Fibroblast of villous mesenchyme (primary cell): ENCODE measurements around the gene HPCAL1. TPM values are rescaled to one million over a fixed set of nuclear protein-coding genes. Genes with fewer than 3 reads are reported as not detected.
"Not testable (repeated sequence)": the region's sequence is repeated elsewhere in the genome, so short reads cannot be mapped to it uniquely, and the experiment has no call there.

Source experiments
- DNase-seq: peaks from one replicate; pipeline ENCODE4 v3.0.0-alpha.2; 2010; ENCODE audit warnings: low read depth
- H3K4me3 ChIP-seq: 2 replicates; pipeline ENCODE4 v1.5.1; 2011; ENCODE audit warnings: low read depth, mild to moderate bottlenecking, low read length
- total RNA-seq: library from RNA; depleted of rRNA; stranded (reverse); fragments of >200 nt; gene quantifications from 2 replicates; pipeline ENCODE4 v1.2.3, GENCODE V29; 2012
- TF ChIP-seq, protein P1 (sequence below): IDR thresholded peaks from 2 replicates; pipeline ENCODE4 v1.5.1; 2012; ENCODE audit warnings: low read depth, mild to moderate bottlenecking, low read length; ENCODE audit not compliant: insufficient read depth

HPCAL1 gene
- total RNA-seq, 1 donor = 60.0 TPM

DNA sequence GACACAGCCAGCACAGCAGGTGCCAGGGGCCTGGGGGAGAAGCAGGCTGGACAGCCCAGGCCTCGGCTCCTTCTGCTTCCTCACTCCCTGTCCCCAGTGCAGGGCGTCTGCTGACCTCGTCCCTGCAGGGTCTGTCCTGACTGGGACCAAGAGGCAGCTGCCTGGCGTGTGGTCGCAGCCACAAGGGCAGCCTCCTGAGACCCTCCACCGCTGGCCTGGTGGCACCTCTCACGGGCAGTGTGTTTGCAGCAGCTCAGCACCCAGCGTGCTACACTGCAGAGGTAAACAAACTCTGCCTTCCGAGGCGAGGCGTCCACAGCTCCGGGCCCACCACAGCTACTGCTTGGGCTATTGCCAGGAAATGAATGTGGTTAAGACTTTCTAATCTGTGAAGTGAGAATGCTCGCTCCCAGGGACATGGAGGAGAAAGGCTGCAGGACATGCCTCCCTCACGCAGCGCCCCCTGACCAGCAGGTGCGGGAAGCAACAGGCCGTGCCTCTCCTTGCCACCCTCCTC, 46.1 kb upstream of the HPCAL1 start:
- DNase-seq = no peak
- TF ChIP-seq, protein P1, sequence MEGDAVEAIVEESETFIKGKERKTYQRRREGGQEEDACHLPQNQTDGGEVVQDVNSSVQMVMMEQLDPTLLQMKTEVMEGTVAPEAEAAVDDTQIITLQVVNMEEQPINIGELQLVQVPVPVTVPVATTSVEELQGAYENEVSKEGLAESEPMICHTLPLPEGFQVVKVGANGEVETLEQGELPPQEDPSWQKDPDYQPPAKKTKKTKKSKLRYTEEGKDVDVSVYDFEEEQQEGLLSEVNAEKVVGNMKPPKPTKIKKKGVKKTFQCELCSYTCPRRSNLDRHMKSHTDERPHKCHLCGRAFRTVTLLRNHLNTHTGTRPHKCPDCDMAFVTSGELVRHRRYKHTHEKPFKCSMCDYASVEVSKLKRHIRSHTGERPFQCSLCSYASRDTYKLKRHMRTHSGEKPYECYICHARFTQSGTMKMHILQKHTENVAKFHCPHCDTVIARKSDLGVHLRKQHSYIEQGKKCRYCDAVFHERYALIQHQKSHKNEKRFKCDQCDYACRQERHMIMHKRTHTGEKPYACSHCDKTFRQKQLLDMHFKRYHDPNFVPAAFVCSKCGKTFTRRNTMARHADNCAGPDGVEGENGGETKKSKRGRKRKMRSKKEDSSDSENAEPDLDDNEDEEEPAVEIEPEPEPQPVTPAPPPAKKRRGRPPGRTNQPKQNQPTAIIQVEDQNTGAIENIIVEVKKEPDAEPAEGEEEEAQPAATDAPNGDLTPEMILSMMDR = no peak
- no peak overlapping the region for H3K4me3 ChIP-seq

DNA sequence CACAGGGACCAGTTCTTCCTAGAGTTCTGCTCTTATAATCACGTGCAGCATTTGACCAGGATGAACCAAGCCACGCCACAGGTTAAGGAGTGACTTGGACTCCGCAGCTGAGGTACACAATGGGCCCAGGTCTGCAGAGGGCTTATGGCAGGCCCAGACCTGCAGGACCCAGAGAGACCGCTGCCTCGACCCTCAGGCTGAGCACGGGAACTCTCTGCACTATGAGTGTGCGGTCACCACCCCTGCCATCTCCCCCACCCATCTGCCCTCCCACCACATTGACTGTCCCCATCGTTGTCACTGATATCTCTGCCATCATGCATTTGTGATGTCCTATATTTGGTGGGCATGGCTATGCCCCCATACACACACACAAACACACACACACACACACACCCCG, 45.7 kb upstream of the HPCAL1 start:
- TF ChIP-seq, protein P1 = no peak
- DNase-seq = no peak
- H3K4me3 ChIP-seq = no peak overlapping the region

GRCh38 chr2:10257500-10258147, 45.1 kb upstream of the HPCAL1 start:
- H3K4me3 ChIP-seq = no peak overlapping the region
- TF ChIP-seq, protein P1 = no peak
- no peak for DNase-seq

- H3K4me3 ChIP-seq = no peak overlapping the region
- DNase-seq = no peak
Measured at GRCh38 chr2:10258326-10258725, 44.4 kb upstream of the HPCAL1 start.

DNA sequence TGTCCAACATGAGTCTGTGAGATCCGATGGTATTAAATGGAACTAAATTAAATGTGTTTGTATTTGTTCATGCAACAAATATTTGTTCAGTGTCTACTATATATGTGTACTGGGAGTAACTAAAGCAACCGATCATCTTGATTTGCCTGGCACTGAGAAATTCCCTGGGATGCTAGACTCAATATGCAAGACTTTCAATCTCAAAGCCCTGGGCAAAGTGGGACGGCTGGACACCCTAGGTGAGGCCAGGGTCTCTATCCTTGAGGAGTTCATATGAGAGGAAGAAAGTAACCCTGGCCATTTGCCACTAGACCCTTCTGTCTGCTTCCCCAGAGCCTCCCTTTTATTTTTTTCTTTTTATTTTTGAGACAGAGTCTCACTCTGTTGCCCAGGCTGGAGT, 44.0 kb upstream of the HPCAL1 start:
- H3K4me3 ChIP-seq = no peak overlapping the region
- DNase-seq = no peak
- TF ChIP-seq, protein P1 = no peak

More at GRCh38 chr2:10258326-10258725, 44.4 kb upstream of the HPCAL1 start:
- TF ChIP-seq, protein P1 = no peak

GRCh38 chr2:10260130-10260529, 42.6 kb upstream of the HPCAL1 start:
- DNase-seq = no peak
- no peak overlapping the region for H3K4me3 ChIP-seq
- TF ChIP-seq, protein P1 = no peak

DNA sequence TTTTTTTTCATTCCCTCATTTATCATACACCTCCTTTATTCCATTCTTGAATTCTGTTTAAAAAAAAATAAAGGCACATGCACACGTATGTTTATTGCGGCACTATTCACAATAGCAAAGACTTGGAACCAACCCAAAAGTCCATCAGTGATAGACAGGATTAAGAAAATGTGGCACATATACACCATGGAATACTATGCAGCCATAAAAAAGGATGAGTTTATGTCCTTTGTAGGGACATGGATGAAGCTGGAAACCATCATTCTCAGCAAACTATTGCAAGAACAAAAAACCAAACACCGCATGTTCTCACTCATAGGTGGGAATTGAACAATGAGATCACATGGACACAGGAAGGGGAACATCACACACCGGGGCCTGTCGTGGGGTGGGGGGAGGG, 39.2 kb upstream of the HPCAL1 start:
- H3K4me3 ChIP-seq, DNase-seq: not testable (repeated sequence)
